ENCODE results near the gene LRRC37A. TPM values are rescaled to one million over a fixed set of nuclear protein-coding genes. Genes with fewer than 3 reads are reported as not detected.
"Not testable (repeated sequence)": the region's sequence is repeated elsewhere in the genome, so short reads cannot be mapped to it uniquely, and the experiment has no call there.

LRRC37A gene
- total RNA-seq, 1 donor from 2014 or later: 2.5 TPM

DNA sequence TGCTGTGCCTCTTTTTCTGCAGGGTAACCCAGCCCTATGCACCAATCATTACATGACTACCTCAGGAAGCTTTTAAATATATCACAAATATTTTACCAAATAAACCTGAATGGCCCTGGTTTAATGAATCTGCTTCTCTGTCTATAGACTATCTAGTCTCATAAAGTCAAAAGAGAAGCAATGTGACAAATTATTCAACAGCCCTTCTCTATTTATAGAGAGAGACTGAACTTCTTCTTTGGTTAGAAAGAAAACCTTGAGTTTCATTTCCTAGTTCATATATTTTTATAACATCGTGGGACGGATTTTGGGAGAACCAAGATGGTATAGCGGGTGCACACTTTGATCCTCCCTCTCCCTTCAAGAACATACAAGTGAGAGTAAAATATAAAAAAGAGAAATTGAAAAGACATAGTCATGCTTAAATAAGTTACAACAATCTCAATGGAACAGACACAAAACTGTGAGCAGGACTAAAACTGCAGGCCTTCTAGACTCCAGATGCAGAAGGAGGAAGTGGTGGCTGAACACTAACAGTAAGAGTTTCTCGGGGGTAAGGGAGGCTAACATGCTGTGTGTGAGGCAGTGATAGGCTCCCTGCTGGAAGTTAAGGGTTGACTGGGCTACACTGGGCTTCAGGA, 3.9 kb upstream of the LRRC37A start:
- DNase-seq: not testable (repeated sequence)

DNA sequence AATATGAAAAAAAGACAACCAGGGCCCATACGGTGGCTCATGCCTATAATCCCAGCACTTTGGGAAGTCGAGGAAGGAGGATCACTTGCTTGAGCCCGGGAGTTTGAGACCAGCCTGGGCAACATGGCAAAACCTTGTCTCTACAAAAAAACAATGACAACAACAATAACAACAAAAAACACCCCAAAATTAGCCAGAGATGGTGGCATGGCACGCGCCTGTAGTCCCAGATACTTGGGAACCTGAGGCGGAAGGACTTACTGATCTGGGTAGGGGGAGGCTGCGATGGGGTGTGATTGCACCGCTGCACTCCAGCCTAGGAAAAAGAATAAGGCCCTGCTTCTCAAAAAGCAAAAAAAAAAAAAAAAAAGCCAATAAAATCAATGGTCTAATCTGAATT, 3.3 kb upstream of the LRRC37A start:
- not testable (repeated sequence) for DNase-seq

DNA sequence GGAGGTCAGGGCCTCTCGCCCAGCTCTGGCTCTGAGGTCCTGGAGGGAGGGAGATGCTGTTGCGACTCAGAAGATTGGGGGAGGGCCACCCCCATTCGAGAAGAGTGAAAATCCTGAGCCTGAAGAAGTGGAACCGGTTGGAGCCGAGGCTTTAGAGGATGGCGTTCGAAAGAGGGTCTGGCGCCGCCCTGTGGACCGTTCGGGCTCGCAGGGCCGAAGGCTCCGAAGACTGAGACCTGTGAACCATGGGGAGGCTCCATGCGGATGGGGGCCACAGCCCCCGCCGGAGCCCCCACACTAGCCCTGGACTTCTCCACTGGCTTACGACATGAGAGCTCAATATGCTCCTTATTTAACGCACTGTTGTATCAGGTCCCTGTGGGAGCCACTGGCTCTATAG, 46.3 kb downstream of the LRRC37A start:
- not testable (repeated sequence) for DNase-seq

DNA sequence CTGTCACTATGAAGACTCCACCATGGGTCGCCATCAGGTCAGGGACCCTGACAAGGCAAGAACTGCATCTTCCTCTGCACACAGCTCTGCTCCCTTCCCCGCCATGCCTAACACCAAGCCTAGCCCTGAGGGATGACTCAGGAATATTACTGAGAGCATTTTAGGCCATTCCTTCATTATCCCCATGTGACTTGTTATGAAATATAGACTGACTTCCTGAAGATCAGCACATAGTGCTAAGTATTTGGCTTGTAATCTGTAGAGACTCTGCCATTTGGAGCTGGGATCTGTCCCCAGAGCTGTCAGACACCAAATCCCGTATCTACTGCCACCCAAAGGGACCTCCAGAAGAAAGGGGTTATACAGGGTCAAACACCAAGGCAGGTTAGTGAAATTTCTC, 47.2 kb downstream of the LRRC37A start:
- DNase-seq: not testable (repeated sequence)

DNA sequence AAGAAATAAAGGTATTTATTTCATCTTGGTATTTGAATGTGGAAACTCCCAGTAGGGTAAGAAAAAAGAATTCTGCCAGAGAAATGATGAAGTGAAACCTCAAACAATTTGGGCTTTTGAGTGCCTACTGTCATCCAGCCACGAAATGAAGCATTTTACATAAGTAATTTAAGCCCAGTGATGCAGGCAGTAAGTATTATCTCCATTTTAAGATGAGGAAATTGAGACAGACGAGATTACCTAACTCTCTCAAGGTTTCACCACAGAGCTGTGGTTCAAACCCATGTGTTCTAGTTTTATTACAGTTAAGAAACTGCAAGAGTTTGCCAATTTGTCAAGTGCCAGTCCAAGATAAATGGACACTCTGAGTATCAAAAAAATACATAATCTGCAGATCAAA, 53.4 kb downstream of the LRRC37A start:
- DNase-seq: not testable (repeated sequence)

DNA sequence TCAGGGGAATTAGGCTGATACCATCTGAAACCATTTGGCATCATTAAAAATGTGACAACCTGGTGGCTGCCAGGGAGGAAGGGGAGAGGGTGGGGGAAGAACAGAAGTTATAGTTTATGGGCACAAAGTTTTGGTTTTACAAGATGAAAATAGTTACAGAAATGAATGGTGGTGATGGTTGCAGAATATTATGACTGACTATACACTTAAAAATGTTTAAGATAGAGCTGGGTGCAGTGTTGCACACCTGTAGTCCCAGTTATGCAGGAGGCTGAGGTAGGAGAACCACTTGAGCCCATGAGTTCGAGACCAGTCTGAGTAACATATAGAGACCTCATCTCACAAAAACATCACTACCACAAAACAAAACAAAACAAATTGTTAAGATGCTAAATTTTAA, 54.1 kb downstream of the LRRC37A start:
- not testable (repeated sequence) for DNase-seq

DNA sequence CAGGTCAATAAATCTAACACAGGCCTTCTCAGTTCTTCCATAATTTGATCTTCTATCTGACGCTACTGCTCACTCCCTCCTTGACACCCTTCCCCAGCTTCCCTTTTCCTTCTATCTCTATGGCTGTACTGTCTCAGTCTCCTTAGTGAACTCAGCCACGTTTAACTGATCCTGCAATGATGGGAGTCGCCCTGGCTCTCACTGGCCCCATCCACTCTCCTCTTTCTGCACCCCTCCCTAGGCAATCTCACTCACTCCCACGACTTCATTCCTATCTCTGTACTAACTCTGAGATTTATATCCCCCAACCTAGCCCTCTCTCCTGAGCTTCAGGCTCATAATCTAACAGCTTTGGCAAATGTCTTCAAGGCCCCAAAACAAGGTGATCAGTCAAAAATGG, 58.9 kb downstream of the LRRC37A start:
- not testable (repeated sequence) for DNase-seq

DNA sequence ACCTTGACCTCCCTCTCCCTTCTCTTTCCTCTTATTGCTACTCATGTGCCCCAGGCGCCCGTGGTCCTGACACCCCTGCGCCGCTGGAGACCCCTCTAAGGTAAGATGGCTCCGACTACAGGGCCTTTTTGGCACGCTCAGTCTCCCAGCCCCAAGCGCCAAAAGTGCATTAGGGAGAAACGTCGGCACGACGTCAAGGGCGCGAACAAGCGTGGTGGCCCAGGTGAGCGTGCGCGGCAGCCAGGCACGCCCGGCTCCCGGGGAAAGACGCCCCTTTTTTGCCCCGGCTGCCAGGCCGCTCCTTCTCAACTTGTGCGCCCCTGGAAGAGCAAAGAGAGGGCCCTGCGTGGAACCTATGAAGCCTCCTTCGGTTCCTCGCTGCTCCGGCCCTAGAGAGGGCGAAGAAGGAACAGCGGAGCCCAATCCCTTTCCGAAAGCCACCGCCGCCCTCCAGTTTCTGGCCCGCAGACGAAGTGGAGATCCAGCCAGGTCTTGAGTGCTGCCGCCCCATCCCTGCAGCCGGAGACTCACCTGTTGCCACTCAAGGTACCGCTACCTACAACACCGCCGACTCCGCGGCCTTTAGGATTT, 66.3 kb downstream of the LRRC37A start:
- DNase-seq: not testable (repeated sequence)

DNA sequence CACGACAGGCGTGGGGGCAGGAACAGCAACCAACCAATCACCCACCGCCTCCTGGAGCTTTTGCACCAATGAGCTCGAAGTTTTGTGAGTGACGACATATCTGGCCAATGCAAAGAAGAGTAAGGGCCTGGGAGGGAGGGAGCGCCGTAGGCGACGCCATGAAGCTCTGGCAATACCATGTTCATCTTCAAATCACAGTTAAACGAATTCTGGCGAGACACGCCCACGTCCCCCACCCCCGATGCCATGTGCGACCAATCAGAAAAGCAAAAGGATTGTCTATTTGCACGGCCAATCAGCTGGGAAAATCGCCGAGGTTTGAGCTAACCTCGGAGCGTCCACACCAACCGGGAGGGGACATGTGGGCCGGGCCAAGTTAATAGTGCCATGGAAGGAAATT, 66.8 kb downstream of the LRRC37A start, which contains the start of gene ARL17B:
Gene ARL17B, minus strand, starts transcription at position 12 of the 400 bp plus-strand sequence. CDS start 3,369 bp downstream, outside the sequence.
- DNase-seq: not testable (repeated sequence)

DNA sequence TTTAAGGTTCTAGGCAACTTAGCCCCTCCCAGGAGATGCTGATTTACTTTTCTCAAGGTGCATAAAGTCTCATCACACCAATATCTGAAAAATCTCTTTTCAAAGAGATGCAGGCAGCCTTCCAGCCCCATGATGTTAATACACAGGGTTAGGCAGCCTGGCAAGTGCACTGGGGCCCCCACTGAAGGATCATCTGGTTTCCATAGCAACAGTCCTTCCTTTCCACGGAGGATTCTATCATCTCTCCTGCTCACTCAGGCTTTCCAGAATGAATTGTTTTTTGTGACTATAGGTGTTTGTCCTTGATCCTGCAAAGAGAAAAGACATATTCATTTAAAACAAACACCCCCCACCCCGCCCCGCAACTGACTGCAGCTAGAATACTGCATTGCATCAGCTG, 72.6 kb downstream of the LRRC37A start:
- not testable (repeated sequence) for DNase-seq

DNA sequence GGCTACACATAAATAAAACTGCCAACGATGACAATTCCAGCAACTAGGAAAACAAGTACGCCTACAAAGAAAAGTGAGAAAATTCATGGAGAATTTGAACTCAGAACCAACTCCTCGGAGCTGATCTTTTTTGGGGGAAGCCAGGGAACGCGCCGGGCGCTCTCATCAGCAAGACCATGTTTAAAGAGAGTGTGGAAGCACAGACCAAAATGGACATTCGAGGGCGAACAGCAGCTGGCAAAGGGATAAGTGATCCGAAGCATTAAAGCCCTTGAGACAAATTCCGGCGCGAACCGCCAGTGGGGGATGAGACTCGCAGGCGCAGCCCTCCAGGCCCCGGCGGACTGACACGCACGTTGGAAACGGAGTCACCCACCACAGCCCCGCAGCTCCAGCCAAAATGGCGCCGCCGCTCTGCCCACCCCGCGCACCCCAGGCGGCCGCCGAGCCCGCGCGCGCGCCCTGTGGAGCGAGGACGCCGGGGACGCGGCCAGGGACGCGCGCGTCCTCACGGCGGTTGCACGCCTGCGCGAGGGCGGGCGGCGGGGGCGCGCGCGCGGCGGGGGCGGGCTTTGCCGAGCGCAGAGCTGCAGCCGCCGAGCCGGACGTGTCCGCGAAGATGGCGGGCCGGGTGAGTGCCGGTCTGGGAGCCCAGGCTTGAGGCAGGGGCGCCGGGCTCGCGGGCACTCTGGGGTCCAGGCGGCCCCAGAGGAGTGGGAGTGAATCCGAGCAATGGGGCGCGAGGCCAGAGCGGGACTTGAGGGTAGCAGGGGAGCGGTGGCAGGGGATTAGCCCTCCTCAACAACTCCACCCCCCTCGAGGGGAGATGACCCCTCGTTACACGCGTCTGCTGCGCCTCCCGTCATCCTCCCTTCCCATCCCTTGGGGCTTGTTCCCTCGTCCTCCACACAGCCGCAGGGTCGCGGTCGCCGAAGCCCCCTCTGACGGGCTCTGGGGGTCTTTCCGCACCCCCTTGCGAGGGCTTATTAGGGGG, 77.6 kb downstream of the LRRC37A start:
- not testable (repeated sequence) for DNase-seq

DNA sequence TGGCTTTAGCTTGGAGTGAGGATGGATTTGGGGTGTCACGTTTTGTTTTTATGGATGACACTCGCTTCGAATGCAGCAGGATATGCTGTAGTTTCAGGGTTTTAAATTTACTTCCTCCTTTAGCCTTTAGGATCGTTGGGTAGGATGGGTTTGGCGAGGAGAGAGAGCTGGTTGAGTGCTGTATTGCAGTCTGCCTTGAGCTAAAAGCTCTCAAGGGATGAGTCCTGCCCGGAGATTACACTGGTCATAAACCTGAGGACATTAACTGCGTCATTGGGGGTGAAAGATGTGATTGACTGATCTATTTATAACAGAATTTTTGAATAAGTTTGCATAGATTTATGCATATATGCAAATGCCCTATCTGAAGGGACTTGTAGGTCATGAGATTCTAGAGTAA, 78.5 kb downstream of the LRRC37A start:
- not testable (repeated sequence) for DNase-seq

DNA sequence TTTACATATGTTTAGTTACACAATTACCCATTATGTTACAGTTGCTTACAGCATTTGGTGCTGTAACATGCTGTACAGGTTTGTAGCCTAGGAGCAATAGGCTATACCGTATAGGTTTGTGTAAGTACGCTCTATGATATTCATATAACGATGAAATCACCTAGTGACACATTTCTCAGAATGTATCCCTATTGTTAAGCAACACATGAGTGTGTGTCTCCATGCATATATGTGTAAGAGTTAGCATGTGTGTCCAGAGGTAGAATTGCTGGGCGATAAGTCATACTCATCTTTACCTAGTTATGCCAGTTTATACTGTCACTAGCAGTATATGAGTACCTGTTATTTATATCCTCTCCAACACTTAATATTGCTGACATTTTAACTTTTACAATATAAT, 88.2 kb downstream of the LRRC37A start:
- DNase-seq: not testable (repeated sequence)

DNA sequence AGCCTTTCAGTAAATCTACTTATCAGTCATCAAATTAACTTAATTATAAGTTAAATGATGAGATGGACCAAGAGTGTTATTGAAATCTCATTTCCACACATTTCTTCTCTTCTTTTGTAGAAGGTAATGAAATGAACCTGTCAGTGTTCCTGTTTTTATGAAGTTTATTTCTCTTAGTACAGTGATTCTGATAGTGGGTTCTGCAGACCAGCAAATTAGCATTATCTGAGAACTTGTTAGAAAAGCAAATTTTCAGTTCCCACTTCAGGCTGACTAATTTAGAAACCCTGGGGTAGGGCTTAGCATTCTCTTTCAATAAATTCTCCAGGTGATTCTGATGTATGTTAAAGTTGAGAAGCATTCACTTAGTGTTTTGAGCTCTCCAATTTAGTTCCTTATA, 90.6 kb downstream of the LRRC37A start:
- not testable (repeated sequence) for DNase-seq

Small RNA genes within 50 kb of the gene (small RNA-seq; reads per million reads assigned to genes)
- gene RN7SL656P (ENCODE audit: low replicate concordance): not detected

Other genes with a start within 250 kb of the LRRC37A start
- 112 TPM for gene KANSL1, start 101.7 kb upstream of the LRRC37A start, total RNA-seq
- gene ARL17B, start 66.6 kb downstream of the LRRC37A start, total RNA-seq: 15.2 TPM
- 6.6 TPM for gene LRRC37A2, start 217.3 kb downstream of the LRRC37A start, total RNA-seq

All from skin of body (tissue), 3 donors.